HFF-Myc (cell line): ENCODE data around the gene DIP2B.
"Not testable (repeated sequence)": the region's sequence is repeated elsewhere in the genome, so short reads cannot be mapped to it uniquely, and the experiment has no call there.

Experiments
- DNase-seq: peaks from one replicate; pipeline ENCODE4 v3.0.0-alpha.2; 2011; ENCODE audit warnings: low read depth; ENCODE audit errors: extremely low read depth
- H3K4me3 ChIP-seq: replicated peaks from 2 replicates; pipeline ENCODE4 v1.5.1; 2011; ENCODE audit warnings: low read depth, mild to moderate bottlenecking, control low read depth, low read length
- TF ChIP-seq, protein P1 (sequence below): IDR thresholded peaks from 2 replicates; pipeline ENCODE4 v1.5.1; 2012; ENCODE audit warnings: mild to moderate bottlenecking, low read depth, low read length, control low read depth; ENCODE audit errors: missing control alignments

The DIP2B gene

GRCh38 chr12:50541139-50541538 lies 36.4 kb downstream of the DIP2B start:
- H3K4me3 ChIP-seq = no peak overlapping the region
- TF ChIP-seq, protein P1, sequence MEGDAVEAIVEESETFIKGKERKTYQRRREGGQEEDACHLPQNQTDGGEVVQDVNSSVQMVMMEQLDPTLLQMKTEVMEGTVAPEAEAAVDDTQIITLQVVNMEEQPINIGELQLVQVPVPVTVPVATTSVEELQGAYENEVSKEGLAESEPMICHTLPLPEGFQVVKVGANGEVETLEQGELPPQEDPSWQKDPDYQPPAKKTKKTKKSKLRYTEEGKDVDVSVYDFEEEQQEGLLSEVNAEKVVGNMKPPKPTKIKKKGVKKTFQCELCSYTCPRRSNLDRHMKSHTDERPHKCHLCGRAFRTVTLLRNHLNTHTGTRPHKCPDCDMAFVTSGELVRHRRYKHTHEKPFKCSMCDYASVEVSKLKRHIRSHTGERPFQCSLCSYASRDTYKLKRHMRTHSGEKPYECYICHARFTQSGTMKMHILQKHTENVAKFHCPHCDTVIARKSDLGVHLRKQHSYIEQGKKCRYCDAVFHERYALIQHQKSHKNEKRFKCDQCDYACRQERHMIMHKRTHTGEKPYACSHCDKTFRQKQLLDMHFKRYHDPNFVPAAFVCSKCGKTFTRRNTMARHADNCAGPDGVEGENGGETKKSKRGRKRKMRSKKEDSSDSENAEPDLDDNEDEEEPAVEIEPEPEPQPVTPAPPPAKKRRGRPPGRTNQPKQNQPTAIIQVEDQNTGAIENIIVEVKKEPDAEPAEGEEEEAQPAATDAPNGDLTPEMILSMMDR = no peak
- no peak for DNase-seq

GRCh38 chr12:50542448-50542847 lies 37.7 kb downstream of the DIP2B start:
- H3K4me3 ChIP-seq = no peak overlapping the region
- no peak for DNase-seq
- TF ChIP-seq, protein P1 = no peak

DNA sequence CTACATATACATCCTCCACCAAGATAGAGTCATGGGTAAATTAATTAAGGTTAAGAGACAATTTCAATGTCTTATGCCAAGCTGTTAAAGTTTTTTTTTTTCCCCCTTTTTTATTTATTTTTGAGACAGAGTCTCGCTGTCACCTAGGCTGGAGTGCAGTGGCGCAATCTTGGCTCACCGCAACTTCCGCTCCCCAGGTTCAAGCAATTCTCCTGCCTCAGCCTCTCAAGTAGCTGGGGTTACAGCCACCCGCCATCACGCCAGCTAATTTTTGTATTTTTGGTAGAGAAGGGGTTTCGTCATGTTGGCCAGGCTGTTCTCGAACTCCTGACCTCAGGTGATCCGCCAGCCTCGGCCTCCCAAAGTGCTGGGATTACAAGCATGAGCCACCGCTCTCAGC lies 38.4 kb downstream of the DIP2B start:
- not testable (repeated sequence) for DNase-seq

DNA sequence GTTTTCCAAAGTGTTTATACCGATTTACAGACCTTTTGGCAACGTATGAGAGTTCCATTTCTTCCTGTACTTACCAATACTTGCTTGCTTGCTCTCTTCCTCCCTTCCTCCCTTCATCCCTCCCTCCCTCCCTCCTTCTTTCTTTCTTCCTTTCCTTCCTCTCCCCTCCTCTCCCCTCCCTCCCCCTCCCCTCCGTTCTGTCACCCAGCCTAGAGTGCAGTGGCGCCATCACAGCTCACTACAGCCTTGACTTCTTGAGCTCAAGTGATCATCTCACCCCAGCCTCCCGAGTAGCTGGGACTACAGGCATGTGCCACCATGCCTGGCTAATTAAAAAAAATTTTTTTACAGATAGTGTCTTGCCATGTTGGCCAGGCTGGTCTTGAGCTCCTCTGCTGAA lies 40.4 kb downstream of the DIP2B start:
- TF ChIP-seq, protein P1 = no peak
- no peak overlapping the region for H3K4me3 ChIP-seq
- no peak for DNase-seq

More for the DNA sequence above, 38.4 kb downstream of the DIP2B start:
- not testable (repeated sequence) for H3K4me3 ChIP-seq

DNA sequence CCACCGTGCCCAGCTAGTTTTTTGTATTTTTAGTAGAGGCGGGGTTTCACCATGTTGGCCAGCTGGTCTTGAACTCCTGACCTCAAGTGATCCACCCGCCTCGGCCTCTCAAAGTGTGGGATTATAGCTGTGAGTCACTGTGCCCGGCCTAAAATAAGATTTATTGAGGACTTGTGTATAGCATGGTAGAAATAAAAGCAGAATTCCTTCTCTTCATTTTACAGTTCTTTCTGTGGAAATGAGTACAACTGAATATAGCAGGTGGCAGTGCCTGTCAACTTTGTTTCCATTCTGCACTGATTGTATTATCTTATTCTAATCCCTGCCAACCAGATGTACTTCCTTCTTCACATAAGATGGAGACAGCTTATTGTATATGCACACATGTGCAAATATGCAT lies 41.0 kb downstream of the DIP2B start:
- no peak for DNase-seq
- H3K4me3 ChIP-seq = no peak overlapping the region
- TF ChIP-seq, protein P1 = no peak

- DNase-seq = no peak
- TF ChIP-seq, protein P1 = no peak
- H3K4me3 ChIP-seq = no peak overlapping the region
These were observed 41.9 kb downstream of the DIP2B start for GRCh38 chr12:50546441-50547318.

DNA sequence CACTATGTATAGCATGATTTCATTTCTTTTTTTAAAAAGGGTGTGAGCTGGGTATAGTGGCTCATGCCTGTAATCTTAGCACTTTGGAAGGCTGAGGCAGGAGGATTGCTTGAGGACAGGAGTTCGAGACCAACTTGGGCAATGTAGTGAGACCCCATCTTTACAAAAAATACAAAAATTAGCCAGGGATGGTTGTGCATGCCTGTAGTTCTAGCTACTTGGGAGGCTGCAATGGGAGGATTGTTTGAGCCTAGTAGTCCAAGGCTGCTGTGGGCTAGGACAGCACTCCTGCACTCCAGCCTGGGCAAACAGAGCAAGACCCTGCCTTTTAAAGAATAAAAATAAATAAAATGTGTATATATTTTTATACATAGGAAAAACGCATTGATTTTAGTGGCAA lies 43.0 kb downstream of the DIP2B start:
- no peak for DNase-seq
- TF ChIP-seq, protein P1 = no peak
- no peak overlapping the region for H3K4me3 ChIP-seq
